ENCODE results near the gene FGGY.

FGGY gene

GRCh38 chr1:59411147-59411546 is 114.3 kb downstream of the FGGY start:
- ATAC-seq (ENCODE audit: low read depth) = no peak

GRCh38 chr1:59412718-59413326 is 115.9 kb downstream of the FGGY start:
- ATAC-seq (ENCODE audit: low read depth) (no peak), DNase-seq (ENCODE audit: low spot score) (no peak)
- Histone ChIP-seq H3K27ac (ENCODE audit: poor library complexity, severe bottlenecking) (no peak overlapping the region), H3K36me3 (ENCODE audit: low read depth) (no peaks in the 10 kb centered on the region), H3K27me3 (ENCODE audit: insufficient read depth, poor library complexity, severe bottlenecking) (no peaks in the 10 kb centered on the region), H3K4me3 (ENCODE audit: severe bottlenecking) (no peak overlapping the region), H3K4me1 (ENCODE audit: insufficient read depth, poor library complexity, severe bottlenecking) (no peaks in the 10 kb centered on the region), H3K9me3 (ENCODE audit: severe bottlenecking) (no peaks in the 10 kb centered on the region)
- no peak for TF ChIP-seq CTCF (IDR thresholded peaks at IDR 0.05; ENCODE audit: poor library complexity, severe bottlenecking)

More at GRCh38 chr1:59411147-59411546, 114.3 kb downstream of the FGGY start:
- Histone ChIP-seq H3K4me3 (ENCODE audit: severe bottlenecking) (no peak overlapping the region), H3K27me3 (ENCODE audit: insufficient read depth, poor library complexity, severe bottlenecking) (no peaks in the 10 kb centered on the region), H3K27ac (ENCODE audit: poor library complexity, severe bottlenecking) (no peak overlapping the region), H3K36me3 (ENCODE audit: low read depth) (no peaks in the 10 kb centered on the region), H3K4me1 (ENCODE audit: insufficient read depth, poor library complexity, severe bottlenecking) (no peaks in the 10 kb centered on the region), H3K9me3 (ENCODE audit: severe bottlenecking) (no peaks in the 10 kb centered on the region)
- TF ChIP-seq CTCF (IDR thresholded peaks at IDR 0.05; ENCODE audit: poor library complexity, severe bottlenecking) = no peak
- no peak for DNase-seq (ENCODE audit: low spot score)

GRCh38 chr1:59413327-59413720 is 116.4 kb downstream of the FGGY start:
- Histone ChIP-seq H3K27ac (ENCODE audit: poor library complexity, severe bottlenecking) (no peak overlapping the region), H3K9me3 (ENCODE audit: severe bottlenecking) (no peaks in the 10 kb centered on the region), H3K36me3 (ENCODE audit: low read depth) (no peaks in the 10 kb centered on the region), H3K4me3 (ENCODE audit: severe bottlenecking) (no peak overlapping the region), H3K27me3 (ENCODE audit: insufficient read depth, poor library complexity, severe bottlenecking) (no peaks in the 10 kb centered on the region), H3K4me1 (ENCODE audit: insufficient read depth, poor library complexity, severe bottlenecking) (no peaks in the 10 kb centered on the region)
- DNase-seq (ENCODE audit: low spot score) (no peak), ATAC-seq (ENCODE audit: low read depth) (no peak)
- no peak for TF ChIP-seq CTCF (IDR thresholded peaks at IDR 0.05; ENCODE audit: poor library complexity, severe bottlenecking)

GRCh38 chr1:59414406-59415133 is 117.7 kb downstream of the FGGY start:
- no peak for TF ChIP-seq CTCF (IDR thresholded peaks at IDR 0.05; ENCODE audit: poor library complexity, severe bottlenecking)
- Histone ChIP-seq H3K4me3 (ENCODE audit: severe bottlenecking) (no peak overlapping the region), H3K36me3 (ENCODE audit: low read depth) (no peaks in the 10 kb centered on the region), H3K9me3 (ENCODE audit: severe bottlenecking) (no peaks in the 10 kb centered on the region), H3K27ac (ENCODE audit: poor library complexity, severe bottlenecking) (no peak overlapping the region), H3K4me1 (ENCODE audit: insufficient read depth, poor library complexity, severe bottlenecking) (no peaks in the 10 kb centered on the region), H3K27me3 (ENCODE audit: insufficient read depth, poor library complexity, severe bottlenecking) (no peaks in the 10 kb centered on the region)
- ATAC-seq (ENCODE audit: low read depth) (no peak), DNase-seq (ENCODE audit: low spot score) (no peak)

- no peak for ATAC-seq (ENCODE audit: low read depth)
- TF ChIP-seq CTCF (IDR thresholded peaks at IDR 0.05; ENCODE audit: poor library complexity, severe bottlenecking) = no peak
- no peak overlapping the region for H3K27ac ChIP-seq (ENCODE audit: poor library complexity, severe bottlenecking)
Observed at GRCh38 chr1:59415286-59415850, 118.5 kb downstream of the FGGY start.

More at GRCh38 chr1:59415286-59415850, 118.5 kb downstream of the FGGY start:
- no peaks in the 10 kb centered on the region for H3K4me1 ChIP-seq (ENCODE audit: insufficient read depth, poor library complexity, severe bottlenecking)
- H3K9me3 ChIP-seq (ENCODE audit: severe bottlenecking) = no peaks in the 10 kb centered on the region
- DNase-seq (ENCODE audit: low spot score) = no peak
- no peaks in the 10 kb centered on the region for H3K36me3 ChIP-seq (ENCODE audit: low read depth)
- H3K27me3 ChIP-seq (ENCODE audit: insufficient read depth, poor library complexity, severe bottlenecking) = no peaks in the 10 kb centered on the region
- H3K4me3 ChIP-seq (ENCODE audit: severe bottlenecking) = no peak overlapping the region
